Sigmoid colon (tissue), 7 donors: ENCODE results near the gene PIP5KL1. TPM values are rescaled to one million over a fixed set of nuclear protein-coding genes. Genes with fewer than 3 reads are reported as not detected.

Experiments used
- DNase-seq: peaks from one replicate; pipeline ENCODE4 v3.0.0-alpha.2; 2019
- H3K27ac ChIP-seq, 4 donors: fragments of 200-600 bp; sonication (generic); one replicate each; pipeline ENCODE4 v1.5.1; 2016 to 2019; ENCODE audit warnings: mild to moderate bottlenecking in 1 of 4
- H3K27me3 ChIP-seq, 3 donors: fragments of 200-600 bp; sonication (generic); one replicate each; pipeline ENCODE4 v1.5.1; 2019; ENCODE audit warnings: mild to moderate bottlenecking in 1 of 3
- H3K36me3 ChIP-seq, 4 donors: fragments of 200-600 bp; sonication (generic); one replicate each; pipeline ENCODE4 v1.5.1; 2016 to 2019
- H3K4me1 ChIP-seq, 4 donors: fragments of 200-600 bp; sonication (generic); one replicate each; pipeline ENCODE4 v1.5.1; 2017 to 2019
- H3K4me3 ChIP-seq, 4 donors: fragments of 200-600 bp; sonication (generic); one replicate each; pipeline ENCODE4 v1.5.1; 2017 to 2019; ENCODE audit warnings: mild to moderate bottlenecking in 2 of 4, moderate library complexity in 1 of 4
- H3K9me3 ChIP-seq, 4 donors: fragments of 200-600 bp in 3 of 4; sonication (generic) in 3 of 4; one replicate each; pipeline versions ENCODE4 v1.5.1 to v1.6.1; 2013 to 2019
- CTCF ChIP-seq, 4 experiments: fragments of 450-650 bp in 3 of 4; fragments of 200-600 bp in 1 of 4; IDR thresholded peaks; one replicate each; pipeline ENCODE4 v1.5.1; 2016 to 2019; ENCODE audit warnings: antibody characterized with exemption in 4 of 4, mild to moderate bottlenecking in 3 of 4, moderate library complexity in 2 of 4
- EP300 ChIP-seq, 4 donors: sonication (generic); formaldehyde crosslinking; IDR thresholded peaks; one replicate each; pipeline ENCODE4 v1.6.1; 2017; ENCODE audit warnings: antibody characterized with exemption in 4 of 4
- POLR2A ChIP-seq, 2 donors: fragments of 450-650 bp; IDR thresholded peaks; one replicate each; pipeline ENCODE4 v1.6.1; 2016; ENCODE audit warnings: antibody characterized with exemption in 2 of 2, mild to moderate bottlenecking in 2 of 2, moderate library complexity in 2 of 2
- POLR2AphosphoS5 ChIP-seq, 4 donors: sonication (generic); formaldehyde crosslinking; IDR thresholded peaks; one replicate each; pipeline ENCODE4 v1.6.1; 2017; ENCODE audit warnings: antibody characterized with exemption in 4 of 4
- WGBS, 2 donors: extraction: QIAGEN DNeasy Blood & Tissue Kit; methylation state at CpG; one replicate each; pipeline ENCODE4 v1.1.7; 2013; 5-methylcytosine and 5-hydroxymethylcytosine counted together
- intact Hi-C: fragments of 100-400 bp; cut with DNase I; formaldehyde crosslinking; loops from one replicate; pipeline ENCODE4 v1.15.1; 2023
- polyA plus RNA-seq, 3 donors: library from polyadenylated mRNA; stranded (reverse); fragments of 200-250 nt; gene quantifications; one replicate each; pipeline ENCODE4 v1.2.3, GENCODE V29; 2013
- total RNA-seq, 4 donors: library from RNA; depleted of rRNA; stranded (reverse); fragments of >200 nt; gene quantifications; one replicate each; pipeline ENCODE4 v1.1.0, GENCODE V29; 2016
- donor health status: healthy with polysubstance abuse.
- donor health status: Bipolar disorder and iron deficiency.
- donor health status: healthy.

The PIP5KL1 gene
- total and polyA plus RNA-seq, 7 donors = 0.16 to 4.2 (median 2.1) TPM; not detected in 1

- peak overlapping the region; percentile 94 to 99 (median 96) for H3K27ac ChIP-seq
- no peaks in the 10 kb centered on the region for H3K27me3 ChIP-seq
- TF ChIP-seq POLR2AphosphoS5 (IDR thresholded peaks at IDR 0.05) (peak in 3 of 4 donors; percentile 35 to 58 (median 43)), CTCF (IDR thresholded peaks at IDR 0.05) (no peak)
- H3K4me1 ChIP-seq = peaks cover 0 to 100% (median 94%) of the 10 kb centered on the region in 4 donors
- WGBS, 2 donors = 64 to 76% methylated on average over 10 of the region's 10 CpGs
- H3K36me3 ChIP-seq = no peaks in the 10 kb centered on the region
- intact Hi-C loops = no loop called here
- H3K4me3 ChIP-seq = peak overlapping the region; percentile 2 to 32 (median 16)
- DNase-seq = peak; percentile 89
- no peaks in the 10 kb centered on the region for H3K9me3 ChIP-seq
Observed at GRCh38 chr9:127974769-127975261, 44.2 kb upstream of the PIP5KL1 start.

GRCh38 chr9:127974001-127974768 is 43.6 kb upstream of the PIP5KL1 start:
- 61 to 64% methylated on average over 12 of the region's 12 CpGs for WGBS, 2 donors
- Histone ChIP-seq H3K27me3 (no peaks in the 10 kb centered on the region), H3K4me1 (peaks cover 0 to 100% (median 99%) of the 10 kb centered on the region in 4 donors), H3K9me3 (no peaks in the 10 kb centered on the region), H3K4me3 (peak overlapping the region in 2 of 4 donors; percentile 21 to 32), H3K36me3 (no peaks in the 10 kb centered on the region), H3K27ac (peak overlapping the region; percentile 94 to 99 (median 96))
- no peak for TF ChIP-seq EP300 (IDR thresholded peaks at IDR 0.05)
- no peak for TF ChIP-seq CTCF (IDR thresholded peaks at IDR 0.05)
- TF ChIP-seq POLR2AphosphoS5 (IDR thresholded peaks at IDR 0.05) = no peak
- no peak for TF ChIP-seq POLR2A (IDR thresholded peaks at IDR 0.05)
- peak; percentile 68 for DNase-seq
- intact Hi-C loops = no loop called here

DNA sequence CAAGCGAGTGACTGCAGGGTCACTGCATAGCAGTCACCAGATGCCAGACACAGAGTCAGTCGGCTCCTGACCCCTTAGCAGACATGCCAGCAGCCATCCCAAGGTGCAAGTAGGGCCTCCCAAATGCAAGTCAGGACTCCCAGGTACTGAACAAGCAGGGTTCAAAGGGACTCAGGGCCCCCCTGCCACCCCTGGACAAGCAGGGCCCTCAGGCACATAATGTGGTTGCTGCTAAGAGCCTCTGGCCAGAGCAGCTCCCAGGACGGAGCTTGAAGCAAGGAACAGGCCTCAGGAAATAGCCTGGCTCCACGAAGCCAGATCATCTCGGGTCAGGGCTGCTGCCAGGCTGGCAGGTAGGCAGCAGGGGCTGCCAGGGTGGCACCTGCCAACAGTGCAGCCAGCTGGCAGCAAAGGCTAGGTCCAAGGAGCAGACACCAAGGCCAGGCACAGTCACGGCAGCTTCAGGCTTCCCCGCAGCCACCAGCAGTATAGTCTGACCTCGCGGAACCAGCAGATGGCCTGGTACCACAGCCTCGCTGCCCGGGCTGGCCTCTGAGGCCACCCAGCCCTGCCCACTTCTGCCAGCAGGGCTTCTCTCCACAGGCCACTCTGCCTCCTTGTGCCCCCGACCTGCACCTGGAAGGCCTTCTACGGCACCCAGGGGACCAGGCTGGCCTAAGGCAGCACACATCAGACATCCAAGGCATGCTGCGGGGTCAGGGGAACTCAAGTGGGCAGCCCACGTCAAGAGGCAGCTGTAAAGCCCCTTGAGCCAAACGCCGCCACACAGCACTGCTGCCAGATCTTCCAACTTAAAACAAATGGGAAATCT is 42.8 kb upstream of the PIP5KL1 start:
- H3K36me3 ChIP-seq = no peaks in the 10 kb centered on the region
- intact Hi-C loops = no loop called here
- H3K4me1 ChIP-seq = peaks cover 0 to 100% (median 100%) of the 10 kb centered on the region in 4 donors
- no peaks in the 10 kb centered on the region for H3K9me3 ChIP-seq
- TF ChIP-seq CTCF (IDR thresholded peaks at IDR 0.05) = no peak
- TF ChIP-seq POLR2AphosphoS5 (IDR thresholded peaks at IDR 0.05) = peak in 2 of 4 donors; percentile 6 to 48
- TF ChIP-seq EP300 (IDR thresholded peaks at IDR 0.05) = no peak
- TF ChIP-seq POLR2A (IDR thresholded peaks at IDR 0.05) = no peak
- H3K27me3 ChIP-seq = no peaks in the 10 kb centered on the region
- 37 to 53% methylated on average over 17 of the region's 17 CpGs for WGBS, 2 donors
- H3K27ac ChIP-seq = peak overlapping the region; percentile 94 to 99 (median 96)
- peak overlapping the region in 2 of 4 donors; percentile 5 to 32 for H3K4me3 ChIP-seq
- peak; percentile 71 for DNase-seq

DNA sequence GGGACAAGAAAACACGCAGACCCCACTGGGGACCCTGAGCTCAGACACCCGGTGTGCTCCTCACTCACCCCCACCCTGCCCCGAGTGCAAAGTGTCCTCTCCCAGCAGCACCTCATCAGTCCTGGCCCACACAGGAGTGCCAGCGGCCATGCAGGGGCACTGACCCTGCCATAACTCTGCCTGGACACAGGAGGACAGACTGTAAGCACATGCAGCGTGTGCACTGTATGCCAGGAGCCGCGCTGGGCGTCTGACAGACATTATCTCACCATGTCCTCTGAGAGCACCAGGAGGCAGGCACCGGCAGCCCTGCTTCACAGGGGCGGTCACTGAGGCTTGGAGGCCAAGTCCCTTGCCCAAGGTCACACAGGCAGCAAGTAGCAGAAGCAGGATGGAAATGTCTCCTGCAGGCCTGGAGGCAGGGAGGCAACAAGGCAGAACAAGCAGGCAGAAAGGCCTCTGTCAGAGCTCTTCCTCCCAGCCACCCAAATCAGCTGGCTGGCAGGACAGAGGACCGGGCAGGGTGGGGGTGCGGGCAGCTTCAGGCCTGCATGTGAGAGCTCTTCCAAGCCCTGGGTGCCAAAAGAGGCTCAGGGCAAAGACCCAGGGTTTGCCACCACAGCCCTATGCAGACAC is 41.8 kb upstream of the PIP5KL1 start:
- Histone ChIP-seq H3K36me3 (no peaks in the 10 kb centered on the region), H3K9me3 (no peaks in the 10 kb centered on the region), H3K27ac (peak overlapping the region; percentile 94 to 99 (median 96)), H3K4me3 (peak overlapping the region in 3 of 4 donors; percentile 0 to 32 (median 16)), H3K27me3 (no peaks in the 10 kb centered on the region), H3K4me1 (peaks cover 0 to 100% (median 100%) of the 10 kb centered on the region in 4 donors)
- peak; percentile 76 for DNase-seq
- 60 to 77% methylated on average over 12 of the region's 12 CpGs for WGBS, 2 donors
- intact Hi-C loops = no loop called here
- no peak for TF ChIP-seq POLR2A (IDR thresholded peaks at IDR 0.05)
- TF ChIP-seq EP300 (IDR thresholded peaks at IDR 0.05) = no peak
- TF ChIP-seq POLR2AphosphoS5 (IDR thresholded peaks at IDR 0.05) = no peak
- TF ChIP-seq CTCF (IDR thresholded peaks at IDR 0.05) = no peak
